Upper lobe of right lung (tissue), 1 donor: ENCODE results near the gene CHRNA5. TPM values are rescaled to one million over a fixed set of nuclear protein-coding genes. Genes with fewer than 3 reads are reported as not detected.
A peak's percentile ranks its signal among the peaks of the same experiment; 100 is the strongest.
"Not testable (repeated sequence)": the region's sequence is repeated elsewhere in the genome, so short reads cannot be mapped to it uniquely, and the experiment has no call there.

Experiments
- ATAC-seq: fragments of 200-7000 bp; cut with Tn5 transposase; one replicate; pipeline ENCODE4 v1.9.1; 2020; ENCODE audit warnings: mild to moderate bottlenecking, moderate library complexity
- DNase-seq: peaks from one replicate; pipeline ENCODE4 v3.0.0-alpha.2; 2020
- H3K27ac ChIP-seq: fragments of 200-600 bp; one replicate; pipeline ENCODE4 v1.8.0; 2022
- H3K27me3 ChIP-seq: fragments of 200-600 bp; one replicate; pipeline ENCODE4 v1.8.0; 2022; ENCODE audit warnings: mild to moderate bottlenecking
- H3K36me3 ChIP-seq: fragments of 200-600 bp; one replicate; pipeline ENCODE4 v1.8.0; 2022
- H3K4me1 ChIP-seq: fragments of 200-600 bp; one replicate; pipeline ENCODE4 v1.8.0; 2022
- H3K4me3 ChIP-seq: fragments of 200-600 bp; one replicate; pipeline ENCODE4 v1.8.0; 2022; ENCODE audit warnings: mild to moderate bottlenecking
- H3K9me3 ChIP-seq: fragments of 200-600 bp; one replicate; pipeline ENCODE4 v1.8.0; 2022
- intact Hi-C: fragments of 100-400 bp; cut with DNase I; formaldehyde crosslinking; loops from one replicate; pipeline ENCODE4 v1.11.0; 2022
- total RNA-seq: library from RNA; stranded (reverse); fragmentation: NEBNext Ultra II Directional; extraction: Animal tissue kit (Norgen Biotek cat#: 25700); gene quantifications from one replicate; pipeline ENCODE4 v1.2.1, GENCODE V29; 2021
- TF ChIP-seq, protein P1 (sequence below): fragments of 200-600 bp; IDR thresholded peaks from one replicate; pipeline ENCODE4 v1.8.0; 2022; ENCODE audit warnings: antibody characterized with exemption
- donor health status: DM: no; HTN: yes; CAD: no; lungs with severe emphysema.

The CHRNA5 gene
- total RNA-seq, 1 donor from 2014 or later: 1.2 TPM

DNA sequence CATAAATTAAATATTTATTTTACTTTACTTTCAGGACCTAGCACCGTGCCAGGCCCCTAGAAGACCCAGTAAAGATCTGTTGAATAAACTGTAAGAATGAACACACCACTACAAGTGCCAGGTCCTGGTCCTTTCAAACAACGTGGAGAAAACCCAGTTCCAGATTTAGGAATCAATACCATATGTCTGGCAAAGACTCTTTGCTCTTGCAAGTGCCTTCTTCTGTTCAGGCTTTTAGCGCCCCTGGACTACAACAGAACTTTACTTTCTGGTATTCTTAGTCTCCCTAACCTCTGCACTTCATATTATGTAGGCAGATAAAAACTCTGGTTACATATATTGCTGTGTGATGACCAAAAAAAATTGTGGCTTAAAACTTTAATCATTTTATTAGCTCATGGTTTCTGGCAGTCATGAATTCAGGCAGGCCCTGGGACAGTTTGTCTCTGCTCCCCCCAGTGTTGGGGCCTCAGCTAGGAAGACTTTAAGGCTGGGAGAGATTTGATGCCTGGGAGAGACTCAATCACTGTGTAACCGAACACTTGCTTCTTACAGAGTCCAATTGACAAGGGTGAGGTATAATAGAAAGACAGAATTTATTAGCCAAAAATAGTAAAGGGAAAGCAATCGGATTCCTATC lies 27.9 kb upstream of the CHRNA5 start:
- H3K27ac ChIP-seq: no peak overlapping the region

DNA sequence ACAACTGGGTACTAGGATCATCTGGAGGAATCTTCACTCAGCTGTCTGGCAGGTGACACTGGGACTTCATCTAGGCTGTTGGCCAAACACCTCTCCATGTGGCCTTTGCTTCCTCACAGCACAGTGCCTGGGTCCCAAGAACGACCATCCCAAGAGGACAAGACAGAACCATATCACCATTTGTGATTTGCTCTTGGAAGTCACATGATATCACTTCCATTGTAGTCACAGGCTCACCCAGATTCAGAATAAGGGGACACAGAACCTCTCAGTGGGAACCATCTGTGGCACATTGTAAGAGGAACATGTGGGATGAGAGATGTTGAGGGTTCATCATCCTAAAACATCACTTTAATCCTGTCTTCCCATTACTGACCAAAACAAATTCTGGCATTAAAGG lies 27.0 kb upstream of the CHRNA5 start:
- ATAC-seq (no peak), DNase-seq (no peak)
- TF ChIP-seq, protein P1, sequence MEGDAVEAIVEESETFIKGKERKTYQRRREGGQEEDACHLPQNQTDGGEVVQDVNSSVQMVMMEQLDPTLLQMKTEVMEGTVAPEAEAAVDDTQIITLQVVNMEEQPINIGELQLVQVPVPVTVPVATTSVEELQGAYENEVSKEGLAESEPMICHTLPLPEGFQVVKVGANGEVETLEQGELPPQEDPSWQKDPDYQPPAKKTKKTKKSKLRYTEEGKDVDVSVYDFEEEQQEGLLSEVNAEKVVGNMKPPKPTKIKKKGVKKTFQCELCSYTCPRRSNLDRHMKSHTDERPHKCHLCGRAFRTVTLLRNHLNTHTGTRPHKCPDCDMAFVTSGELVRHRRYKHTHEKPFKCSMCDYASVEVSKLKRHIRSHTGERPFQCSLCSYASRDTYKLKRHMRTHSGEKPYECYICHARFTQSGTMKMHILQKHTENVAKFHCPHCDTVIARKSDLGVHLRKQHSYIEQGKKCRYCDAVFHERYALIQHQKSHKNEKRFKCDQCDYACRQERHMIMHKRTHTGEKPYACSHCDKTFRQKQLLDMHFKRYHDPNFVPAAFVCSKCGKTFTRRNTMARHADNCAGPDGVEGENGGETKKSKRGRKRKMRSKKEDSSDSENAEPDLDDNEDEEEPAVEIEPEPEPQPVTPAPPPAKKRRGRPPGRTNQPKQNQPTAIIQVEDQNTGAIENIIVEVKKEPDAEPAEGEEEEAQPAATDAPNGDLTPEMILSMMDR: no peak
- intact Hi-C loops: no loop called here
- no peak overlapping the region for H3K27ac ChIP-seq
- H3K4me1 ChIP-seq: peaks cover 20% of the 10 kb centered on the region
- no peaks in the 10 kb centered on the region for H3K9me3 ChIP-seq
- no peak overlapping the region for H3K4me3 ChIP-seq
- peaks cover 4% of the 10 kb centered on the region for H3K36me3 ChIP-seq
- no peaks in the 10 kb centered on the region for H3K27me3 ChIP-seq

More for the DNA sequence above, 27.9 kb upstream of the CHRNA5 start:
- intact Hi-C loops: no loop called here
- TF ChIP-seq, protein P1: no peak
- Histone ChIP-seq H3K4me3 (no peak overlapping the region), H3K4me1 (peaks cover 12% of the 10 kb centered on the region), H3K9me3 (no peaks in the 10 kb centered on the region), H3K36me3 (no peaks in the 10 kb centered on the region), H3K27me3 (no peaks in the 10 kb centered on the region)
- ATAC-seq: no peak
- DNase-seq: no peak

GRCh38 chr15:78539464-78540140 lies 25.7 kb upstream of the CHRNA5 start:
- peaks cover 16% of the 10 kb centered on the region for H3K36me3 ChIP-seq
- DNase-seq, H3K27me3 ChIP-seq, ATAC-seq, H3K9me3 ChIP-seq, intact Hi-C loops: not testable (repeated sequence)
- peak overlapping the region; percentile 82 for H3K4me3 ChIP-seq
- peaks cover 24% of the 10 kb centered on the region for H3K4me1 ChIP-seq
- peak overlapping the region; percentile 94 for H3K27ac ChIP-seq

DNA sequence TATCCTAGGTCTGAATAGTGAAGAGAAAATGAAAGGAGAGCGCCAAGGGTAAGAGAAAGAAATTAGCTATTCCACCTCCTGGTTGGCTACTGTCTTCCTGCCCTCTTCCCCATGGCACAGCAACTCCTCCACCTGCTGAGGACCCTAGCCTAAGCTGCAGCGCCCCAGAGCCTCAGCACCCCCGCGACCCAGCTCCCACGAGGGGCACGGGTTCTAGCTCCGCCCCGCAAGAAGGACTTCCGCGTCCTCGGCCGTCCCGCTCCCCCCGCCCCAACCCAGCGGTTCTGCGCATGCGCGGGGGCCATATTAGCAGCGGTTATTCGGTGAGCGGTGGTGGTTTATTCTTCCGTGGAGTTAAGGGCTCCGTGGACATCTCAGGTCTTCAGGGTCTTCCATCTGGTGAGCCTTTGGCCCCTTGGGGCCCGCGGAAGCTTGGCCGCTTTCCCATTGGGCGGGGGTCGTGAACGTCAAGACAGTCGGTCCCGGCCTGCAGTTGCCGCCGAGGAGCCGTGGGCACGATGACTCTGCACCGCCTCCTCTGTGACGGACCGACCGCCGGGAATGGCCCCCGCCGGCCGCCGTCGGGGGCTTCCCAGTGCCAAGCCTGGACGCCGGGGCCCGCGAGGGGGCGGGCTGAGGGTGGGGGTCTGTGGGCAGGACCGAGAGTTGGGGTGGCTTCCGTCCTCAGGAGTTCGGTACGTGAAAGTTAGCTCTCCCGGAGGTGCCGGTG lies 25.0 kb upstream of the CHRNA5 start, which contains the start of gene PSMA4:
Gene PSMA4 (plus strand): TSS at position 304 of the 730 bp plus-strand sequence. CDS start 1,484 bp downstream, outside the sequence.
- Histone ChIP-seq H3K9me3 (no peaks in the 10 kb centered on the region), H3K4me1 (peaks cover 24% of the 10 kb centered on the region), H3K4me3 (peak within 1 kb of the TSS; percentile 82), H3K27ac (peak within 1 kb of the TSS; percentile 94), H3K36me3 (peaks cover 23% of the 10 kb centered on the region), H3K27me3 (no peaks in the 10 kb centered on the region)
- intact Hi-C loops: no loop called here
- peak; percentile 96 for DNase-seq
- TF ChIP-seq, protein P1: peak; percentile 33
- ATAC-seq: peak; percentile 93

GRCh38 chr15:78540871-78541743 lies 24.2 kb upstream of the CHRNA5 start:
- Histone ChIP-seq H3K9me3 (no peaks in the 10 kb centered on the region), H3K4me3 (peak overlapping the region; percentile 82), H3K4me1 (peaks cover 24% of the 10 kb centered on the region), H3K27ac (peak overlapping the region; percentile 94), H3K27me3 (no peaks in the 10 kb centered on the region), H3K36me3 (peaks cover 31% of the 10 kb centered on the region)
- intact Hi-C loops: no loop called here
- TF ChIP-seq, protein P1: no peak
- DNase-seq (no peak), ATAC-seq (no peak)
